Stimulated activated CD8-positive, alpha-beta memory T cell treated with anti-CD3 and anti-CD28 coated beads, Interleukin-15, amount 100 ng/mL, for 48 hours (primary cell): ENCODE data around the gene IQGAP3.
"Not testable (repeated sequence)": the region's sequence is repeated elsewhere in the genome, so short reads cannot be mapped to it uniquely, and the experiment has no call there.

Experiments used
- DNase-seq, 2 donors: peaks; one replicate each; pipeline ENCODE4 v3.0.0-alpha.2; 2020; ENCODE audit warnings: low read depth in 2 of 2

IQGAP3 gene

GRCh38 chr1:156571919-156572662 lies at the start of gene IQGAP3:
Gene IQGAP3 (minus strand): TSS chr1:156572565. CDS start chr1:156572529, 36 bp downstream.
- DNase-seq, result peak; percentile 60 to 64

- DNase-seq, result no peak
Observed at GRCh38 chr1:156619582-156619955, 47.2 kb upstream of the IQGAP3 start.

- no peak for DNase-seq
Observed at GRCh38 chr1:156618853-156619581, 46.7 kb upstream of the IQGAP3 start, which contains the start of gene HAPLN2. Gene HAPLN2 (plus strand): TSS chr1:156619415. CDS start chr1:156623491, 4,076 bp downstream.

- no peak for DNase-seq
Observed at GRCh38 chr1:156616463-156616862, 44.1 kb upstream of the IQGAP3 start.

GRCh38 chr1:156615946-156616345 lies 43.6 kb upstream of the IQGAP3 start:
- DNase-seq, result no peak

- DNase-seq, result no peak
Observed at GRCh38 chr1:156612666-156613065, 40.3 kb upstream of the IQGAP3 start.

- not testable (repeated sequence) for DNase-seq
Observed at GRCh38 chr1:156610072-156610471, 37.7 kb upstream of the IQGAP3 start.

GRCh38 chr1:156608981-156609380 lies 36.6 kb upstream of the IQGAP3 start:
- DNase-seq, result no peak

- peak in 1 of 2 donors; percentile 32 for DNase-seq
Observed at GRCh38 chr1:156608036-156608674, 35.8 kb upstream of the IQGAP3 start.

GRCh38 chr1:156607344-156607743 lies 35.0 kb upstream of the IQGAP3 start:
- DNase-seq, result not testable (repeated sequence)

- no peak for DNase-seq
Observed at GRCh38 chr1:156602557-156602993, 30.2 kb upstream of the IQGAP3 start.

- DNase-seq, result no peak
Observed at GRCh38 chr1:156601892-156602291, 29.5 kb upstream of the IQGAP3 start.

- peak; percentile 71 to 72 for DNase-seq
Observed at GRCh38 chr1:156601122-156601830, 28.9 kb upstream of the IQGAP3 start, which contains the start of gene GPATCH4. Gene GPATCH4 (minus strand): TSS chr1:156601479.

- no peak for DNase-seq
Observed at GRCh38 chr1:156600733-156601121, 28.4 kb upstream of the IQGAP3 start.

- no peak for DNase-seq
Observed at GRCh38 chr1:156599811-156600210, 27.4 kb upstream of the IQGAP3 start.

- no peak for DNase-seq
Observed at GRCh38 chr1:156598731-156599432, 26.5 kb upstream of the IQGAP3 start.

- DNase-seq, result no peak
Observed at GRCh38 chr1:156598125-156598524, 25.8 kb upstream of the IQGAP3 start.

GRCh38 chr1:156596426-156596825 lies 24.1 kb upstream of the IQGAP3 start:
- no peak for DNase-seq

- DNase-seq, result no peak
Observed at GRCh38 chr1:156595016-156595415, 22.7 kb upstream of the IQGAP3 start.

GRCh38 chr1:156594190-156594589 lies 21.8 kb upstream of the IQGAP3 start:
- DNase-seq, result no peak

- DNase-seq, result no peak
Observed at GRCh38 chr1:156593661-156593989, 21.3 kb upstream of the IQGAP3 start.
